Measurements from ENCODE around the gene SF1.

The SF1 gene

GRCh38 chr11:64724863-64725532, 53.3 kb downstream of the SF1 start:
- DNase-seq (ENCODE audit: low read depth, low spot score) = no peak

- no peak for DNase-seq (ENCODE audit: low read depth, low spot score)
Observed at GRCh38 chr11:64723907-64724862, 54.2 kb downstream of the SF1 start.

GRCh38 chr11:64723117-64723906, 55.0 kb downstream of the SF1 start, which contains the start of gene NRXN2:
NRXN2 (minus strand) TSS chr11:64723197; CDS start chr11:64713699, 9,498 bp downstream.
- peak; percentile 67 for DNase-seq (ENCODE audit: low read depth, low spot score)

GRCh38 chr11:64722141-64723065, 55.9 kb downstream of the SF1 start:
- DNase-seq (ENCODE audit: low read depth, low spot score) = no peak

- no peak for DNase-seq (ENCODE audit: low read depth, low spot score)
Observed at GRCh38 chr11:64721359-64721699, 57.0 kb downstream of the SF1 start.

- no peak for DNase-seq (ENCODE audit: low read depth, low spot score)
Observed at GRCh38 chr11:64720640-64721358, 57.5 kb downstream of the SF1 start.

GRCh38 chr11:64720167-64720566, 58.2 kb downstream of the SF1 start:
- DNase-seq (ENCODE audit: low read depth, low spot score) = no peak

GRCh38 chr11:64719406-64719805, 58.9 kb downstream of the SF1 start:
- no peak for DNase-seq (ENCODE audit: low read depth, low spot score)

GRCh38 chr11:64718780-64719124, 59.6 kb downstream of the SF1 start:
- no peak for DNase-seq (ENCODE audit: low read depth, low spot score)

- no peak for DNase-seq (ENCODE audit: low read depth, low spot score)
Observed at GRCh38 chr11:64718084-64718779, 60.1 kb downstream of the SF1 start.

- DNase-seq (ENCODE audit: low read depth, low spot score) = no peak
Observed at GRCh38 chr11:64717268-64717578, 61.1 kb downstream of the SF1 start.

GRCh38 chr11:64716473-64717267, 61.7 kb downstream of the SF1 start:
- no peak for DNase-seq (ENCODE audit: low read depth, low spot score)

- no peak for DNase-seq (ENCODE audit: low read depth, low spot score)
Observed at GRCh38 chr11:64715756-64716472, 62.4 kb downstream of the SF1 start.

GRCh38 chr11:64715110-64715509, 63.2 kb downstream of the SF1 start:
- DNase-seq (ENCODE audit: low read depth, low spot score) = no peak

GRCh38 chr11:64714666-64715065, 63.7 kb downstream of the SF1 start:
- no peak for DNase-seq (ENCODE audit: low read depth, low spot score)
